ENCODE results near the gene ZMYND12.

GRCh38 chr1:42449256-42449655 is 6.6 kb downstream of the ZMYND12 start:
- TF ChIP-seq CTCF (IDR thresholded peaks at IDR 0.05; ENCODE audit: insufficient read depth, low read length, poor library complexity, severe bottlenecking) (no peak), EZH2phosphoT487 (conservative IDR thresholded peaks at IDR 0.05; ENCODE audit: low read length) (no peak)

Measured in SU-DHL-6 (cell line).